GM12878 (cell line): ENCODE results near the gene KLF15. TPM values are rescaled to one million over a fixed set of nuclear protein-coding genes. Genes with fewer than 3 reads are reported as not detected.

ENCODE experiments used
- ATAC-seq: fragments of 200-7000 bp; cut with Tn5 transposase; 3 replicates; pipeline ENCODE4 v1.9.1; 2020; ENCODE audit warnings: mild to moderate bottlenecking, moderate library complexity
- BruUV-seq: library from RNA; stranded (reverse); fragments of 400-500 nt; replicated peaks from 2 replicates; lab custom pipeline; 2021; lab: Mats Ljungman, UMichigan
- CTCF ChIA-PET: fragments of 300-600 bp; sonication (Branson Sonifier 250); formaldehyde crosslinking; extraction: SDS; loops from one replicate; lab custom pipeline; 2021; ENCODE audit warnings: inconsistent platforms; lab: Yijun Ruan, JAX
- POLR2A ChIA-PET: fragments of 350-600 bp; formaldehyde crosslinking; extraction: SDS; loops from one replicate; lab custom pipeline; 2021; ENCODE audit warnings: inconsistent platforms; lab: Charles Lee
- RAD21 ChIA-PET: fragments of 300-600 bp; sonication (Branson Sonifier 250); formaldehyde crosslinking; loops from one replicate; lab custom pipeline; 2023; ENCODE audit warnings: antibody characterized with exemption; ENCODE audit not compliant: unreplicated experiment; lab: Charles Lee
- SMC1A ChIA-PET: fragments of 300-600 bp; sonication (Branson Sonifier 250); formaldehyde crosslinking; loops from one replicate; lab custom pipeline; 2023; ENCODE audit not compliant: unreplicated experiment, uncharacterized antibody; lab: Charles Lee
- DNase-seq: peaks from one replicate; pipeline ENCODE4 v3.0.0-alpha.2; 2011; ENCODE audit warnings: low read depth, low spot score
- FAIRE-seq: peaks from 3 replicates; lab custom pipeline; 2011; peaks lifted over from hg19 to GRCh38; lab: Jason Lieb, UNC
- H2AFZ ChIP-seq: 2 replicates; pipeline ENCODE4 v1.6.0; 2011; ENCODE audit warnings: low read depth, low read length, control low read depth; ENCODE audit not compliant: control insufficient read depth
- H3K27ac ChIP-seq: 2 replicates; pipeline ENCODE4 v1.5.1; 2011; ENCODE audit warnings: control low read depth; ENCODE audit not compliant: control insufficient read depth, insufficient read depth
- H3K27me3 ChIP-seq, 2 experiments: replicated peaks in 1 of 2; 2 replicates each; pipeline versions ENCODE4 v1.6.0 to v1.6.1; 2011; ENCODE audit warnings: low read length in 1 of 2; ENCODE audit not compliant: control insufficient read depth in 2 of 2, insufficient read depth in 2 of 2
- H3K36me3 ChIP-seq, 2 experiments: 2 replicates each; pipeline ENCODE4 v1.5.1; 2011; ENCODE audit warnings: low read length in 1 of 2; ENCODE audit not compliant: control insufficient read depth in 2 of 2, insufficient read depth in 2 of 2
- H3K4me1 ChIP-seq: 2 replicates; pipeline ENCODE4 v1.6.1; 2011; ENCODE audit warnings: mild to moderate bottlenecking, low read length, moderate library complexity, mixed read lengths; ENCODE audit not compliant: control insufficient read depth, insufficient read depth
- H3K4me2 ChIP-seq: 2 replicates; pipeline ENCODE4 v1.6.0; 2011; ENCODE audit warnings: control low read depth; ENCODE audit not compliant: control insufficient read depth, insufficient read depth
- H3K4me3 ChIP-seq: fragments of 200-600 bp; sonication (generic); 2 replicates; pipeline ENCODE4 v1.5.1; 2016
- H3K79me2 ChIP-seq: 2 replicates; pipeline ENCODE4 v1.6.0; 2011; ENCODE audit warnings: low read length; ENCODE audit not compliant: control insufficient read depth, insufficient read depth
- H3K9ac ChIP-seq: 2 replicates; pipeline ENCODE4 v1.8.0; 2011; ENCODE audit warnings: low read length, control low read depth, mixed read lengths; ENCODE audit not compliant: control insufficient read depth, insufficient read depth
- H3K9me3 ChIP-seq: replicated peaks from 3 replicates; pipeline ENCODE4 v1.5.1; 2011; ENCODE audit warnings: mild to moderate bottlenecking, low read length; ENCODE audit not compliant: control insufficient read depth, insufficient read depth
- H4K20me1 ChIP-seq: 2 replicates; pipeline ENCODE4 v1.6.0; 2011; ENCODE audit not compliant: control insufficient read depth, insufficient read depth
- BACH1 ChIP-seq: fragments of 450-650 bp; IDR thresholded peaks from 2 replicates; pipeline ENCODE4 v1.6.1; 2017; ENCODE audit warnings: mild to moderate bottlenecking, borderline replicate concordance
- CBX5 ChIP-seq: sonication (generic); IDR thresholded peaks from 2 replicates; pipeline ENCODE4 v1.6.1; 2016; ENCODE audit warnings: low read depth, moderate library complexity, mild to moderate bottlenecking, inconsistent platforms
- FOXK2 ChIP-seq: fragments of 450-650 bp; IDR thresholded peaks from 2 replicates; pipeline ENCODE4 v1.6.1; 2017; ENCODE audit warnings: mild to moderate bottlenecking, moderate library complexity
- IRF3 ChIP-seq: fragments of 450-650 bp; IDR thresholded peaks from 2 replicates; pipeline ENCODE4 v1.6.1; 2014; ENCODE audit warnings: mild to moderate bottlenecking
- IRF4 ChIP-seq: IDR thresholded peaks from 2 replicates; pipeline ENCODE4 v1.6.1; 2011; ENCODE audit warnings: low read depth, low read length
- NFYB ChIP-seq: IDR thresholded peaks from 2 replicates; pipeline ENCODE4 v1.6.1; 2011; ENCODE audit warnings: low read depth, mild to moderate bottlenecking, low read length, improper control_type of control experiment, moderate library complexity; ENCODE audit not compliant: insufficient read depth
- RBBP5 ChIP-seq: fragments of 200-600 bp; sonication (generic); conservative IDR thresholded peaks from 2 replicates; pipeline ENCODE4 v1.6.1; 2016
- RCOR1 ChIP-seq: conservative IDR thresholded peaks from 2 replicates; pipeline ENCODE4 v1.6.1; 2012; ENCODE audit warnings: low read depth, low read length, improper control_type of control experiment
- RUNX3 ChIP-seq: IDR thresholded peaks from 2 replicates; pipeline ENCODE4 v1.6.1; 2012; ENCODE audit warnings: low read length, inconsistent platforms
- SMAD5 ChIP-seq: IDR thresholded peaks from 2 replicates; pipeline ENCODE4 v1.6.1; 2016; ENCODE audit warnings: antibody characterized with exemption, low read depth
- SREBF2 ChIP-seq: IDR thresholded peaks from 2 replicates; pipeline ENCODE4 v1.6.1; 2012; ENCODE audit warnings: mild to moderate bottlenecking, low read length
- TCF3 ChIP-seq: IDR thresholded peaks from 2 replicates; pipeline ENCODE4 v1.6.1; 2012; ENCODE audit warnings: low read depth, mild to moderate bottlenecking, low read length, borderline replicate concordance; ENCODE audit not compliant: insufficient read depth
- TCF7 ChIP-seq: IDR thresholded peaks from 2 replicates; pipeline ENCODE4 v1.6.1; 2014; ENCODE audit warnings: antibody characterized with exemption, borderline replicate concordance
- ZNF687 ChIP-seq: fragments of 450-650 bp; IDR thresholded peaks from 2 replicates; pipeline ENCODE4 v1.6.1; 2017; ENCODE audit warnings: mild to moderate bottlenecking, moderate library complexity
- WGBS: methylation state at CpG from one replicate; pipeline ENCODE4 v1.1.6; 2016; ENCODE audit warnings: low lambda C conversion rate; ENCODE audit not compliant: insufficient replicate concordance, insufficient coverage; ENCODE audit errors: missing lambda C conversion rate; 5-methylcytosine and 5-hydroxymethylcytosine counted together
- in situ Hi-C: fragments of 300-500 bp; cut with MboI; formaldehyde crosslinking; loops from 9 replicates; pipeline ENCODE4 v1.14.3; 2018; ENCODE audit warnings: mixed read lengths
- intact Hi-C: fragments of 100-400 bp; cut with micrococcal nuclease; formaldehyde crosslinking; loops from one replicate; pipeline ENCODE4 v1.14.2; 2022; ENCODE audit not compliant: unreplicated experiment
- polyA plus RNA-seq, 11 experiments: library from polyadenylated mRNA; depleted of rRNA in 4 of 11; unstranded in 6 of 11; stranded (reverse) in 5 of 11; fragments of >200 nt; fragmentation: Nextera tagmentation in 4 of 11; fragmentation: Illumina TruSeq in 1 of 11; extraction: Ambion mirVana in 4 of 11; extraction: Trizol in 1 of 11; gene quantifications; 1 replicate in 1 of 11; 2 replicates in 10 of 11; pipeline versions ENCODE4 v1.2.1 to v1.2.3, GENCODE V29; 2011 to 2016; ENCODE audit warnings: inconsistent platforms in 2 of 11, missing spikeins in 2 of 11, low read depth in 1 of 11
- total RNA-seq, 4 experiments: library from RNA; depleted of rRNA in 3 of 4; stranded (reverse); fragments of >200 nt in 3 of 4; fragmentation: Illumina TruSeq in 1 of 4; extraction: Trizol in 1 of 4; gene quantifications; 2 replicates each; pipeline versions ENCODE4 v1.2.1 to v1.2.3, GENCODE V29; 2013 to 2021
- TF ChIP-seq, protein P1 (sequence below): IDR thresholded peaks from 2 replicates; pipeline ENCODE4 v1.6.1; 2012; ENCODE audit warnings: low read depth, low read length, improper control_type of control experiment

KLF15 gene
- total and polyA plus RNA-seq, 10 of the 15 experiments (the other 5 are each of a cell fraction or from before 2014, with no cell fraction given): 0.15 TPM; not detected in 9

GRCh38 chr3:126313580-126314304 lies 43.5 kb downstream of the KLF15 start (continued):
- no peak for TF ChIP-seq IRF3

DNA sequence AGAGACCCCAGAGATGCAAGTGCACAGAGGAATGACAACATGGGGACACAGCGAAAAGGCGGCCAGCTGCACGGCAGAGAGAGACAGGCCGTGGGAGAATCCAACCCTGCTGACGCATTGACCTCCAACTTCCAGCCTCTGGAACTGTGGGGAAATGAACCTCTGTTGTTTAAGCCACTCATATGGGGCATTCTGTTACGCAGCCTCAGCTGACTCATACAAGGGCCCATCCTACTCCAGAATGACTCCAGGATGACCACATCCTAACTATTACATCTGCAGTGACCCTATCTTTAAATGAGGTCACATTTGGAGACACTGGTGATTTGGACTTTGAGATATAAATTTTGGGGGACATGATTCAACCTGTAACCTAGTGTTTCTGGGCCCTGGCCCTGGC lies 44.0 kb downstream of the KLF15 start:
- Histone ChIP-seq H3K9ac (no peak overlapping the region), H3K27me3 (no peaks in the 10 kb centered on the region; a peak in 2 of 4 replicates), H2AFZ (no peak overlapping the region), H3K79me2 (no peaks in the 10 kb centered on the region), H3K9me3 (no peaks in the 10 kb centered on the region), H3K36me3 (no peaks in the 10 kb centered on the region), H3K27ac (no peak overlapping the region), H4K20me1 (no peaks in the 10 kb centered on the region), H3K4me1 (no peaks in the 10 kb centered on the region), H3K4me2 (no peak overlapping the region), H3K4me3 (no peak overlapping the region)
- ChIA-PET RAD21 (no interaction called here), SMC1A (no interaction called here), CTCF (no interaction called here), POLR2A (no interaction called here)
- 56% methylated on average over 6 of the region's 6 CpGs for WGBS
- TF ChIP-seq SREBF2 (no peak), ZNF687 (no peak), RUNX3 (no peak), NFYB (no peak), RCOR1 (no peak), BACH1 (no peak), RBBP5 (no peak), TCF3 (no peak), IRF4 (no peak), FOXK2 (no peak), CBX5 (no peak), TCF7 (no peak), SMAD5 (no peak)
- TF ChIP-seq, protein P1, sequence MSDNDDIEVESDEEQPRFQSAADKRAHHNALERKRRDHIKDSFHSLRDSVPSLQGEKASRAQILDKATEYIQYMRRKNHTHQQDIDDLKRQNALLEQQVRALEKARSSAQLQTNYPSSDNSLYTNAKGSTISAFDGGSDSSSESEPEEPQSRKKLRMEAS: no peak
- in situ Hi-C loops: no loop called here
- intact Hi-C loops: no loop called here
- FAIRE-seq: no peak
- DNase-seq: no peak
- no TSS peak for BruUV-seq
- ATAC-seq: no peak
